Suprapubic skin (tissue), 4 donors: ENCODE results near the gene GNAT1. TPM values are rescaled to one million over a fixed set of nuclear protein-coding genes. Genes with fewer than 3 reads are reported as not detected.

Source experiments
- DNase-seq, 2 donors: peaks; one replicate each; pipeline ENCODE4 v3.0.0-alpha.2; 2019; ENCODE audit warnings: low spot score in 2 of 2
- H3K27ac ChIP-seq: fragments of 200-600 bp; sonication (generic); one replicate; pipeline ENCODE4 v1.5.1; 2019
- H3K27me3 ChIP-seq: fragments of 200-600 bp; sonication (generic); one replicate; pipeline ENCODE4 v1.5.1; 2019
- H3K36me3 ChIP-seq: fragments of 200-600 bp; sonication (generic); one replicate; pipeline ENCODE4 v1.5.1; 2019
- H3K4me1 ChIP-seq: fragments of 200-600 bp; sonication (generic); one replicate; pipeline ENCODE4 v1.5.1; 2019
- H3K4me3 ChIP-seq: fragments of 200-600 bp; sonication (generic); one replicate; pipeline ENCODE4 v1.5.1; 2019; ENCODE audit warnings: mild to moderate bottlenecking
- H3K9me3 ChIP-seq: fragments of 200-600 bp; sonication (generic); one replicate; pipeline ENCODE4 v1.5.1; 2019
- CTCF ChIP-seq, 2 donors: fragments of 200-600 bp in 1 of 2; fragments of 450-650 bp in 1 of 2; sonication (generic) in 1 of 2; IDR thresholded peaks; one replicate each; pipeline ENCODE4 v1.5.1; 2016 to 2019; ENCODE audit warnings: antibody characterized with exemption in 2 of 2, mild to moderate bottlenecking in 1 of 2, moderate library complexity in 1 of 2
- EP300 ChIP-seq: sonication (generic); formaldehyde crosslinking; IDR thresholded peaks from one replicate; pipeline ENCODE4 v1.6.1; 2017; ENCODE audit warnings: antibody characterized with exemption
- POLR2A ChIP-seq, 2 donors: fragments of 450-650 bp; IDR thresholded peaks; one replicate each; pipeline ENCODE4 v1.6.1; 2017; ENCODE audit warnings: antibody characterized with exemption in 2 of 2, mild to moderate bottlenecking in 2 of 2, moderate library complexity in 2 of 2
- POLR2AphosphoS5 ChIP-seq, 3 donors: sonication (generic); formaldehyde crosslinking; IDR thresholded peaks; one replicate each; pipeline ENCODE4 v1.6.1; 2017; ENCODE audit warnings: antibody characterized with exemption in 3 of 3
- WGBS: methylation state at CpG from one replicate; pipeline ENCODE4 v1.1.5; 2018; 5-methylcytosine and 5-hydroxymethylcytosine counted together
- total RNA-seq, 4 donors: library from RNA; depleted of rRNA; stranded (reverse); fragments of >200 nt; gene quantifications; one replicate each; pipeline ENCODE4 v1.1.0, GENCODE V29; 2016

GNAT1 gene
- total RNA-seq, 4 donors from 2014 or later, result 0.64 TPM; not detected in 3

DNA sequence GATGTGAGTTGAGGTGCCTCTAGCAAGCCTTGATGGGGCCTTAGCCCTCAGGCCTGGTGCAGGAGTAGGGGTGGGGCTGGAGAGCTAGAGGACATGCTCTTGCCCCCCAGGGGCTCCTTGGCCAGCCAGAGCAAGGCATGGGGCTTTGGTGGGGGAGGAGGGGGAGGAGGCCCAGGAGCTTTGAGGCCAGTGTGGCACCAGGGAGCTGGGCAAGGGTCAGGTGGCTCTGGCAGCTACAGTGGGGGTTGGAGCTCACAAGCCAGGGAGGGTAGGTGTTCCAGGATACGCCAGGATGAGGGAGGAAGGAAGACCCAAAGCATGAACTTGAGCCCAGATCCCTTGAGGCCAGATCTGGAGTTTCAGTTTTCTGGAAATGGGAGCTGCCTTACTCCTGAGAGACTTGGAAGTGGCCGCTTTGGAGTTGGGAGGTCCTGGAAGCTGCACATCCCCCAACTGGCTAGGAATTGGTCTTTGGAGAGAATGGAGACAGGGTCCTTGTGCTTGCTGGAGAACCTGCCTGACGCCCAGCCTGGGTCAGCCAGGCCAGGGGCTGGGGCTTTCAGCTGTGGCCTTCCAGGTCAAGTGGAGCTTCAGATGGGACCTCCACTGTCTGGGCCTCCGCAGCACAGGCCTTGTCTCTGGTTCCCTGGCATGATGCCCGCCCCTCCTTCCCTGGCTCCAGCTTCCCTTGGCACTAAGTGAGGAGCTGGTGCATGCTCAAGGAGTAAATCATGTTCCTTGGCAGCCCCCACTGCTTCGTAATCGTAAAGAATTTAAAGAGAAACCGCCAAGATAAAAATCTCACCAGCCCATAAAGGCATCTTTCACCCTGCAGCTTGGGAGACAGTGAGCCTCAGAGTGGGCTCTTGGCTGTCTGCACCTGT, 27.6 kb upstream of the GNAT1 start:
- peak; percentile 90 to 91 for DNase-seq
- 33% methylated on average over 4 of the region's 8 CpGs for WGBS
- Histone ChIP-seq H3K9me3 (no peaks in the 10 kb centered on the region), H3K36me3 (no peaks in the 10 kb centered on the region), H3K4me1 (peaks cover 100% of the 10 kb centered on the region), H3K27ac (peak overlapping the region; percentile 69), H3K27me3 (no peaks in the 10 kb centered on the region), H3K4me3 (no peak overlapping the region)
- TF ChIP-seq POLR2AphosphoS5 (IDR thresholded peaks at IDR 0.05) (no peak), POLR2A (IDR thresholded peaks at IDR 0.05) (no peak), EP300 (no peak), CTCF (IDR thresholded peaks at IDR 0.05) (no peak)

DNA sequence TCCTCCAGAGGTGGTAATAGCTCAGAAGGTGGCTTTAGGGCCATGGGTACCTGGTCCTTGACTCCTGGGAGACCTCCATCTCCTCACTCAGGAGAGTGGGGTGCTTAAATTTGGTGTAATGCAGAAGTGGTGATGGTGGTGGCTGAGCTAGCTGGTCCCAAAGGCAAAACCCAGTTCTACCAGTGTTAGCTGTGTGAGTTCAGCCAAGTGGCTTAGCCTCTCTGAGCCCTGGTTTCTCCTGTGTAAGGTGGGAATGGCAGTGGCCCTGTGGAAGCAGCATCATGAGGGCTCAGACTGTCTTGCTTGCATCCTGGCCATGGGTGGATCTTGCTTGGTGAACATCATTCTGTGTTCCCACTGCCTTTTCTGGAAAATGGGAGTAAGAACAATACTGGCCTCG, 26.9 kb upstream of the GNAT1 start:
- H3K9me3 ChIP-seq, result no peaks in the 10 kb centered on the region
- H3K36me3 ChIP-seq, result no peaks in the 10 kb centered on the region
- no peak for TF ChIP-seq CTCF (IDR thresholded peaks at IDR 0.05)
- TF ChIP-seq POLR2A (IDR thresholded peaks at IDR 0.05), result no peak
- no peak for TF ChIP-seq POLR2AphosphoS5 (IDR thresholded peaks at IDR 0.05)
- no peak for TF ChIP-seq EP300
- DNase-seq, result no peak
- no peak overlapping the region for H3K4me3 ChIP-seq
- H3K27ac ChIP-seq, result peak overlapping the region; percentile 69
- 40% methylated on average over 1 of the region's 1 CpG for WGBS
- peaks cover 100% of the 10 kb centered on the region for H3K4me1 ChIP-seq
- no peaks in the 10 kb centered on the region for H3K27me3 ChIP-seq

DNA sequence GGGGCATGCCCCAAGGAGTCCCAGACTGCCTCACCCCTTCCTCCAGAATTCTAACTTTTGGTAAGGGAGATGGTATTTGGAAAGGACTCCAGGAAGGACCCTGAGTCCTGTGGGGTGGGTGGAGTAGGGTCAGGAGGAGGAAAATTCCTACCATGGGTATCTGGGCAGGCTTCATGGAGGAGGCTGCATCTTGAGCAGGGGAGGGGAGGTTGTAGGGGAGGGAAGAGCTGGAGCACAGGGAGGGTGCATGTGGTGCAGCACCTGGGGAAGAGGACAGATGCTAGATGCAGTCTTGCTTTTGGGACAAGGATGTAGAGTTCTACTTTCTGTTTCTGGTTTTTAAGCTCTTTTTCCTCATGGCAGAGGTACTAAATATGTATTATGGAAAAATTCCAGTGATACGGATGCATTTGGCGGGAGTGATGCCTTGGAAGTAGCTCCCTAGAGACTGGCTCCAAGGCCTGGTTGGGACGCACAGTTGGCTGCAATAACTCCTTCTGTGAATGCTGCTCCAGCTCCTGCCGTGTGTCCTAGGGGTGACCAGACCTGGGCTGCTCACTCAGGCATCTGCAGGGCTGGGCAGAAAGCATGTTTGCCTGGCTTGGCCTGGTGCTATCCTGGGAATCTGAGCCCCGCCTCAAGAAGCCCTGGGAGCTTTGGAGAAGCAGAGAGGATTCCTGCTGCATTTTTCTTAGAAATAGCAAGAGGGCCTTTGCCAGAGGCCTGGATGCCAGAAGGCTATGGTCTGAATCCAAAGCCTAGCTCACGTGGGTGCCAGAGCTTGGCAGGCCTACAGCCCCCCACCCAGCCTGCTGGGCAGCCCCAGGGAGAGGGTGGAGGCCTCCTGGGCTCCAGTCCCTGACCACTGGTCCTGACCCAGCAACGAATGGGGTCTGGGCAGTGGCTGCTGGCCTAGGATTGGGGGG, 26.2 kb upstream of the GNAT1 start:
- peaks cover 100% of the 10 kb centered on the region for H3K4me1 ChIP-seq

GRCh38 chr3:50165910-50166538, 25.4 kb upstream of the GNAT1 start:
- peaks cover 98% of the 10 kb centered on the region for H3K4me1 ChIP-seq

More for the DNA sequence above, 26.2 kb upstream of the GNAT1 start:
- TF ChIP-seq CTCF (IDR thresholded peaks at IDR 0.05) (no peak), POLR2AphosphoS5 (IDR thresholded peaks at IDR 0.05) (no peak), EP300 (no peak), POLR2A (IDR thresholded peaks at IDR 0.05) (no peak)
- Histone ChIP-seq H3K27me3 (no peaks in the 10 kb centered on the region), H3K9me3 (no peaks in the 10 kb centered on the region), H3K4me3 (peak overlapping the region; percentile 13), H3K36me3 (no peaks in the 10 kb centered on the region), H3K27ac (peak overlapping the region; percentile 74)
- DNase-seq, result no peak
- WGBS, result 7% methylated on average over 5 of the region's 7 CpGs

More at GRCh38 chr3:50165910-50166538, 25.4 kb upstream of the GNAT1 start:
- Histone ChIP-seq H3K27me3 (no peaks in the 10 kb centered on the region), H3K36me3 (no peaks in the 10 kb centered on the region), H3K27ac (peak overlapping the region; percentile 74), H3K4me3 (peak overlapping the region; percentile 13), H3K9me3 (no peaks in the 10 kb centered on the region)
- TF ChIP-seq POLR2AphosphoS5 (IDR thresholded peaks at IDR 0.05), result no peak
- no peak for TF ChIP-seq CTCF (IDR thresholded peaks at IDR 0.05)
- no peak for TF ChIP-seq POLR2A (IDR thresholded peaks at IDR 0.05)
- no peak for TF ChIP-seq EP300
- WGBS, result 7% methylated on average over 13 of the region's 15 CpGs
- DNase-seq, result no peak
